Adipose tissue (tissue), 3 donors: ENCODE data around the gene SLC4A2. TPM values are rescaled to one million over a fixed set of nuclear protein-coding genes. Genes with fewer than 3 reads are reported as not detected.
A peak's percentile ranks its signal among the peaks of the same experiment; 100 is the strongest.

Experiments used
- H3K27ac ChIP-seq: one replicate; pipeline ENCODE4 v1.5.1; 2013; ENCODE audit warnings: low read depth, low read length
- WGBS, 3 donors: extraction: QIAGEN DNeasy Blood & Tissue Kit; methylation state at CpG; one replicate each; pipeline ENCODE4 v1.1.7; 2013; 5-methylcytosine and 5-hydroxymethylcytosine counted together
- polyA plus RNA-seq, 3 donors: library from polyadenylated mRNA; stranded (reverse); fragments of 200-250 nt; gene quantifications; one replicate each; pipeline ENCODE4 v1.2.3, GENCODE V29; 2013
- donor health status: healthy with polysubstance abuse.
- donor health status: Bipolar disorder and iron deficiency.
- donor health status: healthy.

The SLC4A2 gene
- polyA plus RNA-seq, 3 donors = 63.7 to 73.3 (median 64.8) TPM

DNA sequence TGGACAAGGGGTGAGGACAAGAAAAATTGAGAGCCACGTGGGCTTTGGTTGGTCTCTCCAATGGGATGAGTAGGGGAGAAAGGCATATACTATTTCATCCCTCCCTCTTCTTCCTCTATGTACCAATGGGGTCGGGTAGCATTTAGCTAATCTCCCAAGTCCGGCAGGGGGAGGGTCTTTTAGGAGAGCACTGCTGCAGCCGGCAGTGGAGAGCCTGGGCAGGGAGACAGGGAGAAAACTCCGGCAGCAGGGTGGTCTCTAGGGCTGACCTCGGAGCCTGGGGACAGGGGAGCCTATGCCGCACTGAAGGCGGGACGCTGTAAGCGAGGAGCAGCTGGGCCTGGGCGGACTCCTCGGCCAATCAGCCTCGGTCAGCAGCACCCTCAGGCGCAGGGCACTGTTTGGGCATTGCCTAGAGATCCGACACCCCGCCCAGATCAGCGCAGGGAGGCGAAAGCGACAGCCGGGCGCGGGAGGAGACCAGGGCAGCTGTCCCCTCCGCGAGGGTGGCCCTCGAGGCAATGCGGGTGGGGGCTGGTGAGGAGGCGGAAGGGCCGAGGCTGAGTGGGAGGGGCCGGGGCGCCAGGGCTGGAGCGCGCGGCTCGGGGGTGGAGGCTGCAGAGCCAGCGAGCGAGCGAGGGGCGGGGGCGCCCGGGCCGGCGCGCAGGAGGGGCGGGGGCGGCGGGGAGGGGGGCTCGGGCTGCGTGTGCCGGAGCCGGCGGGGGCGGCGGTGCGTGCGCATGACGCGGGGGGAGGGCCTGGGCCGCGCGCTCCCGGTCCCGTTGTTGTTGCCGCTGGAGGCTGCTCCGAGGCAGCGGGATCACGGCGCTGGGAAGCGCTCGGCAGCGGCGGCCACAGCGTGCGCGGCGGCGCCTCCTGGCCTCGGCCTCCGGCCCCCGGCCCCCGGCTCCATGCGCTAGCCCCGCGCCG lies 26.6 kb downstream of the SLC4A2 start, which contains the start of gene AGAP3:
Gene AGAP3, plus strand, starts transcription at position 785 of the 930 bp plus-strand sequence. CDS start 267 bp downstream, outside the sequence.
- no peak within 1 kb of the TSS for H3K27ac ChIP-seq
- 0 to 2% (median 1%) methylated on average over 30 to 82 of the region's 84 CpGs for WGBS, 3 donors

DNA sequence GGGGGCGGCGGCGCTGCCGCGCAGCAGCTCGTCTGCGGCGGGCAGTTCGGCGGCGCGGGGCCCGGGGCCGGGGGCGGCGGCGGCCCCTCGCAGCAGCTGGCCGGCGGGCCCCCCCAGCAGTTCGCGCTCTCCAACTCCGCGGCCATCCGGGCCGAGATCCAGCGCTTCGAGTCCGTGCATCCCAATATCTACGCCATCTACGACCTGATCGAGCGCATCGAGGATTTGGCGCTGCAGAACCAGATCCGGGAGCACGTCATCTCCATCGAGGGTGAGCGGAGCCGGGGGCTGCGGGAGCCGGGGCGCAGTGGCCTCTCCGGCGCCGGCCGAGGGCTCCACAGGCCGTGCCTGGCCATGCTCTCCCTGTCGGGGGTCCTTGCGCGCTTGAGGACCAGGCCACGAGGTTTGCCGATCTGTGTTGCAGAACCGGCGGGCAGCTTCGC lies 27.4 kb downstream of the SLC4A2 start:
- 0 to 1% (median 0%) methylated on average over 35 to 44 of the region's 56 CpGs for WGBS, 3 donors
- H3K27ac ChIP-seq = no peak overlapping the region

DNA sequence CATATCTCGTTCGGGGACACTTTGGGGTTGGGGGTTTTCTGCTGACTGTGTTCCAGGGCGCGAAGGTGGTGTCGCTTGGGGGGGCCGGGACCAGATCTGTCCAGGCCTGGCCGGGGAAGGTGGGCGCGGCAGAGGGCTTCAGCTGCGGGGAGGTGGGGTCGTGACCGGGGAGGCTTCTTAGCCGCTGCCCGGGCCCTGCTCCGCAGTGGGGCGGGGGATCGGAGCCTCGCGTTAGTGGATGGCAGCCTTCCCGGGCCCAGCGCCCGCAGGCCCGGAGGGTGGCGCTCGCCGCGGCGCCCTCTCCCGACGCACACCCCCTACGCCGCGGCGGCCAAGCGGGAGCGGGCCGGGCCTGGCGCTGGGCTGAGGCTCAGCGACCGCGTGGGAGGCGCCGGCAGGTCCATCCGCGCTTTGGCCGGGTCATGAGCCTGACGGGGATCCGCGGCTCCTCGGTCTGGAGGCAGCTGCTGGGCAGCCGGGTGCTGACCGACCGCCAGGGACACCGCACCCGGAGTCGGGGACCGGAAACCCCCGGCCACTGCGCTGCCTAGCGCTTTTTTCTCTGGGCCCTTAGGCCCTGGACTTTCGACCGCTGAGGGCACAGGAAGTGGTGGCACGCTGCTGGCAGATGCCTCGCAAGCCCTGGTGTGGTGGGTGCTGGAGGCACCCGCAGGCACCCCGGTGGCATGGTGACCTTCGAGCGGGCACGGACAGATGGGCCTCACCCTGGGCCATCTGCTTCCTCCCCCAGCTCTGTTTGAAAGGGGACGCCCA lies 28.0 kb downstream of the SLC4A2 start:
- peak overlapping the region; percentile 48 for H3K27ac ChIP-seq
- WGBS, 3 donors = 0 to 1% (median 1%) methylated on average over 45 to 70 of the region's 70 CpGs

DNA sequence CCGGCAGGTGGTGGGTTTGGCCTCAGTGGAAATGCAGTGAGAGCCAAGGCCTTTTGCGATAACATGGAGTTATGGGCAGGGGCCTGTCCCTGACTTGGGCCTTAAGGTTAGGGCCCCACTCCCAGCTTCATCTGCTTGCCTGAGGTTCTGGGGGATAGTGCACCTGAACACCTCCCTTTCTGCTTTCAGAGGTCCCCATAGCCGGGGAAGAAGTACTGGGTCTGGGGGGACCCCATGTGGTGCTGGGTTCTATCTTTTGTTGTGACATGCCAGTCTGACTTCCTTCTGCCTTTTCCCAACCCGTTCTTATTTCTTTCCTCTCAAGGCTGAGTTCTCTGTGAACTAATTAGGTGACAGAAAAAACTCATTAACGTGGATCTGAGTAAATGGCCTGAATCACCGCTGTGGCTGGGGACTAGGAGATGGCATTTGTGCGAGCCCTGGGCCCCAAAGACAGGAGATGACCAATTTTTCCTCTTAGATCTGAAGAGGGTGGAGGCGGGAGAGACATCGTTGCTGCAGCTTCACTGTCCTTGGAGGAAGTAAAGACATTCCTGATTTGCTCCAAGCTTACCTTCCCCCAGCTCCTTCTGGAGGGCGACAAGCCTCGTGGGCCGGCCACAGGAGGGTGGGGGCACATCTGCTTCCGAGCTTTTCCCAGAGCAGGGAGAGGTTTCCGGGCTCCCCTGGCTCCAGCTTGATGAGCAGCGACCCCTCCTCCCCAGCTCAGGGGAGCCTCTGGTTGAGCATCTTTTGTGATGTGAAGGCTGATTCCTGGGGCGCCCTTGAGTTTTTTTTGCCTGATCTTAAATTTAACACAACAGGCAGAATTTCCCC lies 28.8 kb downstream of the SLC4A2 start:
- peak overlapping the region; percentile 48 for H3K27ac ChIP-seq
- 22 to 32% (median 31%) methylated on average over 16 of the region's 16 CpGs for WGBS, 3 donors

DNA sequence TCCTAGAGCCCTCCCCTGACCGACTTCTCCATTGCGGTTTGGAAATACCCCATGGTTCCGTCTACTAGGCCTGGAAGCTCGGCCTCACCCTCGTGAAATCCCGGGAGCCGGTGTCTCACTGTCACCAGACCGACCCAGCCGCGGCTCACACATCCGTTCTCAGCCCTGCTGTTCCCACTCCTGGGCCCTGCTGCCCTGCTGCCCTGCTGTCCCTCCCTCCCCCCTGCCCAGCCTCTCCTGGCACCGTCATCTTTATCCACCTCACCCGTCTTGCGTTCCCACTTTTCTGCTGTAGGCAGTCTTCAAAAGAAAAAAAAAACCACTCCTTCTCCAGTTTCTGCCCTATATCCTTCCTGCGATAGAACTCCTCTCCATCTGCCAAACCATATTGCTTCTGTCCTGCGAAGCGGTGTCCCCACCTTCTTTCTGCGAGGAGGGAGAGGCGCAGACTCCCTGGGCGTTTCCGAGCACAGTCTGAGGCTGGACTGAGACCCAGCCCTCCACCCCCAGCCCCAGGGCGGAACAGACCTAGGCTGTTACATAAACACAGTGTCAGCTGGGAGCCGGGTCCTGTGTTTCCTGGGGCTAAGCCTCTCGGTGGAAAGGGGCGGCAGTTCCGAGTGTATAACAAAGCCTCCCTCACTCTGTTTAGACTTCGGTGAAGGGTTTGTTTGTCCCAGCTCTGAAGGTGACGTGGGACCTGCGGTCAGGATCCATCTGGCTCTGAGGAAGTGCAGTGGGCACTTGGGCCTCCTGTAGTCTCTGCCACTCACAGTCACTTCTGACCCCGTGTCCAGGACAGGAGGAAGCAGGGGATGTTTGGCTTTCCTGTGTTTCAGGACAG lies 29.7 kb downstream of the SLC4A2 start:
- peak overlapping the region; percentile 36 for H3K27ac ChIP-seq
- WGBS, 3 donors = 10 to 17% (median 16%) methylated on average over 30 of the region's 30 CpGs

DNA sequence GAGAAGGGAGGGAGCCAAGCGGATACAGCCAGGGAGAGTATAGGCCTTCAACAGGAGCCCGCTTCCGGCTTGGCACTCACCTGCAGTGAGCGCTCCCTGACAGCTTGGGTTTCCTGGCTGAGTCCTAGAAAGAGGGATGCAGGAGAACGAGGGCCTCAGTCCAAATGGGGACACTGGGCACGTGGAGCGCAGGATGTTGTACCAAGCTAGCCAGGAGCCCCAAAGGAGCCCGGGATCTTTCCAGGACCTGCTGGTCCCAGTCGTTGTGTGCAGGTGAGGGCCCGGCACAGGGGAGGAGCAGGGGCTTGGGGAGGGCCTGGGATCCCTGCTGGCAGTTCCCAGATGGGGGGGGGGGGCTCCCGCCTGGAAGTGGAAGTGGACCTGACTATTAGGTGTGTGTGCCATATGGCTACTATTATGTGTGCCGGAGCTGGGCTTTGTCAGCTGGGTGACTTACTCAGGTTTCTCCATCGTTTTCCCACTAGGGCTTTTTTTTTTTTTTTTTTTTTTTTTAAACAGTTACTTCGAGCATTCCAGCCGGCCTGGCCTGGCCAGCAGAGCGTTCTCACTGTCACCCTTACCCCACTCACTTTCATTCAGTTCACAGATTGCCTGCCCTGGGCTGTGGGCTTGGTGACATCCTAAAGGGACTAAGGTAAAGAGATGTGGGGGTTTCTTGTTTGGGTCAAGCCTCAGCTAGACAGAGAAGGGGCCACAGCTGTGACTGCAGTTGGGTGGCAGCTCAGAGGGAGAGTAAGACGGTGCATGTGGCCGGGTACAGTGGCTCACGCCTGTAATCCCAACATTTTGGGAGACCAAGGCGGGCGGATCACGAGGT lies 30.7 kb downstream of the SLC4A2 start:
- H3K27ac ChIP-seq = no peak overlapping the region

DNA sequence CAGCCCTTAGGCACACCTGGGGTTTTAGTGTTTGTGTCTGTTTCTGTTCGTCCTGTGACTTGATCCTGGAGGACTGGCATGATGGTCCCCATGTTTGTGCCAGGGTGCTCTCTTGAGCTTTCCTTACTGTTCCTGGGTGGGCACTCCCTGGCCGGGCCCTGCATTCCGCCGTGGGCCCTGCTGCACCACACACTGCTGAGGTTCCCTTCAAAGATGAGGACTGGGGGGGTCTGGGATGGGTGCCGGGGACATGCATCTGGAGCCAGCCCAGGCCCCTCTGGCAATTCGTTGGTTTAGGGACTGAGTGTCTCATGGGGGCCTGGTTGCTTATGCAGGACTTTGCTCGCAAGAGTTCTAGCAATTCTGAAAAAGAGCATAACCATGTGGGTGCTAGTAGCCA lies 31.6 kb downstream of the SLC4A2 start:
- WGBS, 3 donors = 81 to 85% (median 82%) methylated on average over 7 of the region's 7 CpGs
- no peak overlapping the region for H3K27ac ChIP-seq

More for the DNA sequence above, 30.7 kb downstream of the SLC4A2 start:
- WGBS, 3 donors = 44 to 72% (median 70%) methylated on average over 22 of the region's 22 CpGs

DNA sequence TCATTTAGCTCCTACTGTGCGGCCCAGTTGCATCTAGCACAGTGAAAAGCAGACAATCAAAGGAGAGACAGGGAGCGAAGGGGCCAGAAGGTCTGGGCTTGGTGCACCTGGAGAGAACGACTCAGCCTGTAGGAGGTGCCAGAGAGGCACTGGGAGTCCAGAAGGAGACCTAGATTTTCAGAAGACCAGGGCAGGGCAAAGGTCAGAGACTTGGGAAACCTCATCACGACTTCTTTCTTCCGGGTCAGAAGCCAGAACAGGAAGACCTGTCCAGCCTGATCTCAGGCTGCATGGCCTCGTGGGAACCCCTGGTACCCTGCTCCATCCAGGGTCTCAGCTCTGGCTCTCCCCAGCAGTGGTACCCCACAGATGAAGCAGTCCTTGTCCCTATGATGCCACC lies 32.0 kb downstream of the SLC4A2 start:
- WGBS, 3 donors = 29 to 58% (median 52%) methylated on average over 6 of the region's 6 CpGs

DNA sequence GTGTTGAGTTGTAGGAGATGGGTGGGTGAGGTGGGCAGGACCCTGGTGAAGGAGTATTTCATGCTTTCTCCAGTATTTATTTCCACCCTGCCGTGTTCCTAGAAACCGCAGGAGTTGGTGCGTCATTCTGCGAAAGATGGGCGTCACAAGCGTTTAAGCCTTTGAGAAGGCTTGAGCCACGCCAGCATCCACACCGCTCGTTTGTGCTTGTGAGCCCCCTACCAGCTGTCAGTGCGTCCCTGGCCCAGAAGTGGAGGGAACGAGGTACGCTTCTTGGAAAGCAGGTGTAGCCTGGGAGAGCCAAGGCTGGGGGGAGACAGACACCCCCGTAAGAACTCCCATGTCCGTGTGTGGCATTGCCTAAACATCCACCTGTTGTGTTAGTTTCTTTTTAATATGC lies 32.6 kb downstream of the SLC4A2 start:
- H3K27ac ChIP-seq = no peak overlapping the region
- 90 to 92% (median 92%) methylated on average over 14 of the region's 14 CpGs for WGBS, 3 donors

More for the DNA sequence above, 32.0 kb downstream of the SLC4A2 start:
- H3K27ac ChIP-seq = no peak overlapping the region

DNA sequence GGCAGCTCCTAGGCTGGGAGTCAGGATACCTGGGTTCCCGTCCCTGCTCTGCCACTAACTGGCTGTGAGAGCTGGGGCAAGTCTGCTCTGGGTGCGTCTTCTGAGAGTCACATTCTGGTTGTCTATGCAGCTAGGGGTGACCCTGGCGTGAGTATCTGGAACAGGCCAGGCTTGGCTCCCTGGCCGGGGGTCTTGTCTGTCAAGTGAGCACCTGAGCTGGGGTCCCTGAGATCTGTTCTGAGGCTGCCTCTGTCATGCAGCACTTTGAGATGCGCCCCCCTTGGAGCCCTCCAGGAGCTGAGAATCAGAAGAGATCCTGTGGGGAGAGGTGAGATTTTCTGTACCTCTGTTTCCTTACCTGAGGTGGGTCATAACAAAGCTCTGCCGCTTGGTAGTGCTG lies 34.4 kb downstream of the SLC4A2 start:
- H3K27ac ChIP-seq = no peak overlapping the region
- 84 to 97% (median 91%) methylated on average over 6 of the region's 6 CpGs for WGBS, 3 donors

DNA sequence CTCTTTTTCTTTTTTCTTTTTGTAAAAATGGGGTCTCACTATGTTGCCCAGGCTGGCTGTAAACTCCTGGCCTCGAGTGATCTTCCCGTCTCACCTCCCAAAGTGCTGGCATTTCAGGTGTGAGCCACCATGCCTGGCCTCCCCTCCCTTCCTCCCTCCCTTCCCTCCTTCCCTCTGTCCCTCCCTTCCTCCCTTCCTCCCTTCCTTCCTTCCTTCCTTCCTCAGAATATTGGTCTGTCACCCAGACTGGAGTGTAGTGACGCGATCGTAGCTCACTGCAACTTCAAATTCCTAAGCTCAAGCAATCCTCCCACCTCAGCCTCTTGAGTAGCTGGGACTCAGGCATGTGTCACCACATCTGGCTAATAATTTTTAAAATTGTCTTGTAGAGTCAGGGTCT lies 35.3 kb downstream of the SLC4A2 start:
- no peak overlapping the region for H3K27ac ChIP-seq

DNA sequence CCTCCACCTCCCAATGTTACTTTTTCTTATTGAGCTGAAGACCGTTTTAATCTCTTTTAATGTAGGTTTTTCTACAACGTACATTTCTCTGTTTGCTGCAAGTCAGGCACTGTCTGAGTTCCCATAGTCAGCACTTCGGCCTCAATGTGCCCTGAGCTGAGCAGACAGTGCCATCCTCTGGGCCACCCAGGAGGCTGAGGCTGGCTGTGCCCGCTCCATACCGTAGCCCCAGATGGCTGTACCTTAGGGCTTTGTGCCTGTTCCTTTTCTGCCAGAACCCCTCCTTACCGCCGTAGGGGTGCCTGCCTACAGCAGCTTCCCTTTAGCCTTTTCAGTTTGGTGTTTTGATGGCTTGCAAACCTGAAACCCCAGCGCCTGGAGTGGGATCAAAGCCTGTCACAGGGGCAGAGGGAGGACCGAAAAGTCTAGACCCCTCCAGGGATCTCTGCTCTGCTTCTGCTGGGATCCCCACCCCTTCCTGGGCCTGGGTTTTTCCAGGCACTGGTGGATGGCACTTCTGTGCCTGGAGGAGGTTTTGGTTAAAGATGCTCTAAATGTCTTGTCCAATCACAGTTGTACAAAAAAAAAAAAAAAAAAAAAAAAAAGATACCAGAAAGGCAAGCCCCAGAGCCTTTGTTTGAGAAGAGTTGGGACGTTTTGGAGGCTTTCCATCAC lies 35.9 kb downstream of the SLC4A2 start:
- H3K27ac ChIP-seq = no peak overlapping the region

More for the DNA sequence above, 35.3 kb downstream of the SLC4A2 start:
- 66 to 83% (median 68%) methylated on average over 5 of the region's 5 CpGs for WGBS, 3 donors

DNA sequence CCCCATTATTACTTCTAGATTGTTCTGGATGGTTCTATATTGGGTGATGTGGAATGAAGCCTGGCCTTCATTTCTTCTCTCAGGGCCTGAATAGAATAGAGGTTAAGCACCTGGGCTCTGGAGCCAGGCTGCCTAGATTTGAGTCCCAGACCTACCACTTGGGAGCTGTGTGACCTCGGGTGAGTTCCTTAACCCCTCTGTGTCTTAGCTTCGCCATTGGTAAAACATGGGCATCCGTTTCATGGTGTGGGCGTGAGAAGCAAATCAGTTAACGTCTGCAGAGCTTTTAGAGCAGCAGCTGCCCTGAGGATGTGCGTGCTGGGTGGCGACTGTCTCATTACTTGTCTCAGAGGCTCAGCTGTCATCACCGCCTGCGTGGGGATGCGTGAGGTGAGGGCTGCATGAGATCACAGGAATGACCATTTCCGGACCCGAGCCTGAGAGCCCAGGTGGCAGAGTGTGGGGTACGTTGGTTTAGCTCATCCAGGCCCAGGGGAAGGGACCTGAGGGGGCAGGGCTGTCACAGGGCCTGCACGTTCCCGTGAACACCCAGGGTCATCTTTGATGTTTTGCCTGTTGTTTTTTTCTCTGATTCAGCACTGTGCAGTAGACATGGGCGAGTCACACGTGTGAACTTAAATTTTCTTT lies 36.6 kb downstream of the SLC4A2 start:
- WGBS, 3 donors = 80 to 87% (median 83%) methylated on average over 17 of the region's 17 CpGs
- no peak overlapping the region for H3K27ac ChIP-seq

More for the DNA sequence above, 35.9 kb downstream of the SLC4A2 start:
- 67 to 73% (median 72%) methylated on average over 10 of the region's 10 CpGs for WGBS, 3 donors

DNA sequence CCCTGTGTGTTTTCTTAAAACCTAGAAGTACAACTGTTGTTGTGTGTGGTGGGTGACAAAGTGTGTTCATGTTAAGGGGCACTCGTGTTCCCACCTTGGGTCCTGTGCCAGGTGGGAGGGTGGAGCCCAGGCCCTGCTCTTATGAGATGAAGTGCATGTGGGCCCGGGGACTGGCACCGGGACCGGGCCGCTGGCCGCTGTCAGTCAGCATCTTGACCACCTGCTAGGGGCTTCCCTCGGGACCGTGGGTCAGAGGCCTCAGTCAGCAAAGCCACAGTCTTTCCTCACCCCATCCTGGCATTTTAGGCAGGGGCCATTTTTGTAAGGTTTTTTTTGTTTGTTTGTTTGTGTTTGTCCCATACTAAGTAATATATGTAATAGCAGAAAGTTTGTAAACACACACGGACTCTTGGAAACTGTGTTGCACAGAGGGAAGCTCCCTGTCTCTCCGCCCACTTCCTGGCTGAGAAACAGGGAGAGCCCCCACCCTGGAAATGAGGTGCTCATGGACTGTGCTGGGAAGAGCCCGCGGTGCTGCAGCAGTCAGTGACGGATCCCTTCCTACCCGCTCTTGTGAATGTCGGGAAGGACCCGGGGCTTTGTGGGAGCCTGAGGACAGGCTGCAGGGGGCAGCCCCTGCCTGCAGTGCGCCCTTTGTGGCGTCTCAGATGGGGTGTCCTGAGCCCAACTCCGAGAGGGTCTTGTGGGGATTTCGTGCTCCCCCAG lies 40.3 kb downstream of the SLC4A2 start:
- H3K27ac ChIP-seq = no peak overlapping the region
- 68 to 74% (median 70%) methylated on average over 20 of the region's 20 CpGs for WGBS, 3 donors

DNA sequence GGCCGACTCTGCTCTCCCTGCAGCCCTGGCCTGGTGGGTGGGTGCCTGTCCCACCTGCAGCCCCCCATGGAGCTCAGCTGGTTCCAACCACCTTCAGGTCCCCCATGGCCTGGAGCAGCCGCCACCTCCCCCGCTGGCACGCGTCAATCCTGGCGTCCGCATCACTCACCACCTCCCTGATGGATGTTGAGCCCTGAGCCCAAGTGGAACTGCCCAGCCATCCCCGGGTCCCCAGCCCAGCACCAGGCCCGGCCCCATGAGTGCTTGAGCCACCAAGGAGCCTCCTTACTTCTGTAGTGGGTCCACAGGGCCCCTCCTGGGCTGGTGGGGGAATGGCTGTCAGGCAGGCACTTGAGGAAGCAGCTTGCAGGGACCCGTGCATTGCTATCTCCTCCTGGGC lies 41.5 kb downstream of the SLC4A2 start:
- H3K27ac ChIP-seq = no peak overlapping the region
- WGBS, 3 donors = 84 to 91% (median 87%) methylated on average over 10 of the region's 10 CpGs
